ENCODE results near the gene C12orf50.

Gene C12orf50

GRCh38 chr12:88029093-88029665 is at the start of gene C12orf50:
Gene C12orf50 (minus strand): TSS chr12:88029401. CDS start chr12:88026962, 2,439 bp downstream.
- Histone ChIP-seq H3K4me1 (ENCODE audit: low read depth, poor library complexity, severe bottlenecking) (no peaks in the 10 kb centered on the region), H3K36me3 (ENCODE audit: insufficient read depth) (no peaks in the 10 kb centered on the region), H3K27me3 (ENCODE audit: insufficient read depth, low read depth) (no peaks in the 10 kb centered on the region), H3K79me2 (ENCODE audit: insufficient read depth, low read depth) (no peaks in the 10 kb centered on the region), H4K20me1 (ENCODE audit: insufficient read depth) (no peaks in the 10 kb centered on the region), H3K27ac (no peak within 1 kb of the TSS), H3K9ac (no peak within 1 kb of the TSS), H3K4me2 (no peak within 1 kb of the TSS), H2AFZ (ENCODE audit: low read depth) (no peak within 1 kb of the TSS), H3K4me3 (IDR thresholded peaks at IDR 0.05; ENCODE audit: insufficient read depth, low read depth, low read length) (no peak within 1 kb of the TSS)
- TF ChIP-seq CTCF (conservative IDR thresholded peaks at IDR 0.05; ENCODE audit: low read depth, low read length), result no peak

- H3K27me3 ChIP-seq (ENCODE audit: insufficient read depth, low read depth), result no peaks in the 10 kb centered on the region
- H3K4me3 ChIP-seq (IDR thresholded peaks at IDR 0.05; ENCODE audit: insufficient read depth, low read depth, low read length), result no peak overlapping the region
- no peaks in the 10 kb centered on the region for H4K20me1 ChIP-seq (ENCODE audit: insufficient read depth)
- H3K9ac ChIP-seq, result no peak overlapping the region
- H3K36me3 ChIP-seq (ENCODE audit: insufficient read depth), result no peaks in the 10 kb centered on the region
- H3K79me2 ChIP-seq (ENCODE audit: insufficient read depth, low read depth), result no peaks in the 10 kb centered on the region
- peaks cover 4% of the 10 kb centered on the region for H3K4me1 ChIP-seq (ENCODE audit: low read depth, poor library complexity, severe bottlenecking)
- TF ChIP-seq CTCF (conservative IDR thresholded peaks at IDR 0.05; ENCODE audit: low read depth, low read length), result no peak
- no peak overlapping the region for H3K4me2 ChIP-seq
- no peak overlapping the region for H2AFZ ChIP-seq (ENCODE audit: low read depth)
- H3K27ac ChIP-seq, result no peak overlapping the region
Measured at GRCh38 chr12:88067301-88067700, 38.1 kb upstream of the C12orf50 start.

GRCh38 chr12:88063375-88063774 is 34.2 kb upstream of the C12orf50 start:
- H2AFZ ChIP-seq (ENCODE audit: low read depth), result no peak overlapping the region
- TF ChIP-seq CTCF (conservative IDR thresholded peaks at IDR 0.05; ENCODE audit: low read depth, low read length), result no peak
- H3K4me3 ChIP-seq (IDR thresholded peaks at IDR 0.05; ENCODE audit: insufficient read depth, low read depth, low read length), result no peak overlapping the region
- H4K20me1 ChIP-seq (ENCODE audit: insufficient read depth), result no peaks in the 10 kb centered on the region
- no peaks in the 10 kb centered on the region for H3K79me2 ChIP-seq (ENCODE audit: insufficient read depth, low read depth)
- no peak overlapping the region for H3K4me2 ChIP-seq
- no peaks in the 10 kb centered on the region for H3K27me3 ChIP-seq (ENCODE audit: insufficient read depth, low read depth)
- no peak overlapping the region for H3K9ac ChIP-seq
- no peak overlapping the region for H3K27ac ChIP-seq
- H3K4me1 ChIP-seq (ENCODE audit: low read depth, poor library complexity, severe bottlenecking), result peaks cover 4% of the 10 kb centered on the region
- no peaks in the 10 kb centered on the region for H3K36me3 ChIP-seq (ENCODE audit: insufficient read depth)

DNA sequence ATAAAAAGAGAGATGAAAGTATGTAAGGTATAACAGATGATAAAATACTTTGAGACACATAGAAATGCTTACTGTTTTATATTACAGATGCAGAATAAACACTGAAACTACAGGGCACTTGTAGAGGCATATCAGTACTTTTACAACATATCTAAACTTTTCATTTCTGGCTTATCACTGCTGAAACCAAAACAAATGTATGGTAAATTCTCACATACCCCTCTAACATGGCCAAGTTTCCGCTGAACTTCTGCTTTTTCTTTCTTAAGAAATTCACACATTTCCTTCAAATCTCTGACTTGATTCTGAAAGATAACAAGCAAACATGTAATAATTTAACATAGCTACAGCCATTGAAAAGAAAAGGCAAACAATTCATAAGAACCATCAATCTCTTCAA is 33.3 kb upstream of the C12orf50 start:
- no peak overlapping the region for H3K27ac ChIP-seq
- H3K79me2 ChIP-seq (ENCODE audit: insufficient read depth, low read depth), result no peaks in the 10 kb centered on the region

More for the DNA sequence above, 33.3 kb upstream of the C12orf50 start:
- H3K4me3 ChIP-seq (IDR thresholded peaks at IDR 0.05; ENCODE audit: insufficient read depth, low read depth, low read length), result no peak overlapping the region
- no peaks in the 10 kb centered on the region for H3K36me3 ChIP-seq (ENCODE audit: insufficient read depth)
- no peak overlapping the region for H2AFZ ChIP-seq (ENCODE audit: low read depth)
- no peak overlapping the region for H3K9ac ChIP-seq
- H3K4me1 ChIP-seq (ENCODE audit: low read depth, poor library complexity, severe bottlenecking), result peaks cover 4% of the 10 kb centered on the region
- no peak overlapping the region for H3K4me2 ChIP-seq
- TF ChIP-seq CTCF (conservative IDR thresholded peaks at IDR 0.05; ENCODE audit: low read depth, low read length), result no peak
- H4K20me1 ChIP-seq (ENCODE audit: insufficient read depth), result no peaks in the 10 kb centered on the region
- H3K27me3 ChIP-seq (ENCODE audit: insufficient read depth, low read depth), result no peaks in the 10 kb centered on the region
